Measurements from ENCODE around the gene HDAC4.

HDAC4 gene

DNA sequence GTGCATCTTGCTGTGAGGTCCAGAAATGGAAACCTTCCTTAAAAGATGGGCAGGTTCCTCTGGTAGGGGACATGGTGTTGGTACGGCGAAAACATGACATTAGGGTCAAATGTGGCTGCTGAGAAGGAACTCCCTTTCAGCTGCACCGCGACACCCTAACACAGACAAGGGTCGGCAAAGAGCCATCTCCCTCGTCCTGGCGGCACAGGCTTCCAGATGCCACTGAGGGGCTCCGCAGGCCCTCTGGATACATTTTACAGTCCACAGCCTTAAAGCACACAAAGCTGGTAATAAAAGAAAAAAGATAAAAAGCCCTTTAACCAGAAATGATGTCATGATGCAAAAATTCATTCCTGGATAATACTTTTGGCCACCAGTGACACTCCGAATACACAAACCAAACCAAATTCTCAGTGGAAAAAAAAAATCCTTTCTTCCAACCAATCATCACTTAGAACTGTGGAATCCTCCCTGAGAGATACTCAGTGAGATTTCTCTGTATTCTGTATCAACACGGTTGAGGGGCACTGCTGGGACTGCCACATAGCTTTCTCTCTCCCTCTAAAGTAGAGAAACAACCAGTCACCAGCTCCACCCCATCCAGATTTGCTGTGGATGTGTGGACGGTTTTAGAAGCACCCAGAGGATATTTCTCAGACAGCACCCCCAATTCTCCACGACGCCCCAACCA lies 174.8 kb downstream of the HDAC4 start:
- H3K27ac ChIP-seq (ENCODE audit: low read length) = no peak overlapping the region
- peaks cover 88% of the 10 kb centered on the region for H3K79me2 ChIP-seq (ENCODE audit: low read length)
- TF ChIP-seq EZH2 (optimal IDR thresholded peaks at IDR 0.05; ENCODE audit: low read depth, low read length) (no peak), CTCF (IDR thresholded peaks at IDR 0.05; ENCODE audit: low read length) (no peak), EZH2phosphoT487 (IDR thresholded peaks at IDR 0.05; ENCODE audit: low read length) (no peak)
- H3K27me3 ChIP-seq (replicated peaks; ENCODE audit: insufficient read depth, low read length) = no peaks in the 10 kb centered on the region
- H3K4me2 ChIP-seq (ENCODE audit: low read depth, low read length) = no peak overlapping the region
- H3K9me2 ChIP-seq (replicated peaks; ENCODE audit: insufficient read depth, low read length) = no peaks in the 10 kb centered on the region
- no peak for DNase-seq
- H3K36me3 ChIP-seq (replicated peaks; ENCODE audit: insufficient read depth, low read length) = no peaks in the 10 kb centered on the region
- H3K4me1 ChIP-seq (ENCODE audit: low read length) = peaks cover 21% of the 10 kb centered on the region
- no peaks in the 10 kb centered on the region for H3K9me3 ChIP-seq (replicated peaks; ENCODE audit: insufficient read depth, low read length)
- no peaks in the 10 kb centered on the region for H4K20me1 ChIP-seq (ENCODE audit: insufficient read depth, low read length)
- H3K9ac ChIP-seq (ENCODE audit: low read length) = no peak overlapping the region
- no peaks in the 10 kb centered on the region for H3F3A ChIP-seq (ENCODE audit: insufficient read depth, low read length)
- H2AFZ ChIP-seq (ENCODE audit: low read length) = no peak overlapping the region
- no peak overlapping the region for H3K4me3 ChIP-seq (ENCODE audit: low read length)

GRCh38 chr2:239225371-239225851 lies 175.4 kb downstream of the HDAC4 start:
- DNase-seq = no peak

GRCh38 chr2:239224955-239225354 lies 175.9 kb downstream of the HDAC4 start:
- H3K4me1 ChIP-seq (ENCODE audit: low read length) = peaks cover 21% of the 10 kb centered on the region
- peaks cover 89% of the 10 kb centered on the region for H3K79me2 ChIP-seq (ENCODE audit: low read length)
- DNase-seq = no peak

More at GRCh38 chr2:239225371-239225851, 175.4 kb downstream of the HDAC4 start:
- H3K9me2 ChIP-seq (replicated peaks; ENCODE audit: insufficient read depth, low read length) = no peaks in the 10 kb centered on the region
- no peak overlapping the region for H3K9ac ChIP-seq (ENCODE audit: low read length)
- TF ChIP-seq CTCF (IDR thresholded peaks at IDR 0.05; ENCODE audit: low read length) = no peak
- no peak for TF ChIP-seq EZH2 (optimal IDR thresholded peaks at IDR 0.05; ENCODE audit: low read depth, low read length)
- TF ChIP-seq EZH2phosphoT487 (IDR thresholded peaks at IDR 0.05; ENCODE audit: low read length) = no peak
- H3K9me3 ChIP-seq (replicated peaks; ENCODE audit: insufficient read depth, low read length) = no peaks in the 10 kb centered on the region
- H3K79me2 ChIP-seq (ENCODE audit: low read length) = peaks cover 88% of the 10 kb centered on the region
- H3K36me3 ChIP-seq (replicated peaks; ENCODE audit: insufficient read depth, low read length) = no peaks in the 10 kb centered on the region
- H3K4me3 ChIP-seq (ENCODE audit: low read length) = no peak overlapping the region
- H3K4me2 ChIP-seq (ENCODE audit: low read depth, low read length) = no peak overlapping the region
- no peaks in the 10 kb centered on the region for H3K27me3 ChIP-seq (replicated peaks; ENCODE audit: insufficient read depth, low read length)
- no peaks in the 10 kb centered on the region for H3F3A ChIP-seq (ENCODE audit: insufficient read depth, low read length)
- no peak overlapping the region for H2AFZ ChIP-seq (ENCODE audit: low read length)
- H3K27ac ChIP-seq (ENCODE audit: low read length) = no peak overlapping the region
- peaks cover 21% of the 10 kb centered on the region for H3K4me1 ChIP-seq (ENCODE audit: low read length)
- no peaks in the 10 kb centered on the region for H4K20me1 ChIP-seq (ENCODE audit: insufficient read depth, low read length)

More at GRCh38 chr2:239224955-239225354, 175.9 kb downstream of the HDAC4 start:
- no peak overlapping the region for H2AFZ ChIP-seq (ENCODE audit: low read length)
- no peaks in the 10 kb centered on the region for H4K20me1 ChIP-seq (ENCODE audit: insufficient read depth, low read length)
- no peaks in the 10 kb centered on the region for H3K9me3 ChIP-seq (replicated peaks; ENCODE audit: insufficient read depth, low read length)
- TF ChIP-seq EZH2 (optimal IDR thresholded peaks at IDR 0.05; ENCODE audit: low read depth, low read length) = no peak
- TF ChIP-seq CTCF (IDR thresholded peaks at IDR 0.05; ENCODE audit: low read length) = no peak
- no peak for TF ChIP-seq EZH2phosphoT487 (IDR thresholded peaks at IDR 0.05; ENCODE audit: low read length)
- no peak overlapping the region for H3K4me2 ChIP-seq (ENCODE audit: low read depth, low read length)
- no peaks in the 10 kb centered on the region for H3K27me3 ChIP-seq (replicated peaks; ENCODE audit: insufficient read depth, low read length)
- H3F3A ChIP-seq (ENCODE audit: insufficient read depth, low read length) = no peaks in the 10 kb centered on the region
- H3K9me2 ChIP-seq (replicated peaks; ENCODE audit: insufficient read depth, low read length) = no peaks in the 10 kb centered on the region
- no peak overlapping the region for H3K27ac ChIP-seq (ENCODE audit: low read length)
- no peak overlapping the region for H3K9ac ChIP-seq (ENCODE audit: low read length)
- H3K4me3 ChIP-seq (ENCODE audit: low read length) = no peak overlapping the region
- no peaks in the 10 kb centered on the region for H3K36me3 ChIP-seq (replicated peaks; ENCODE audit: insufficient read depth, low read length)
